Fibroblast of lung (primary cell): ENCODE measurements around the gene CDC26. TPM values are rescaled to one million over a fixed set of nuclear protein-coding genes. Genes with fewer than 3 reads are reported as not detected.

Source experiments
- DNase-seq, 2 donors: peaks; one replicate each; pipeline versions ENCODE4 v3.0.0 to v3.0.0-alpha.2; 2010; ENCODE audit warnings: low read depth in 2 of 2
- H2AFZ ChIP-seq: 2 replicates; pipeline ENCODE4 v1.5.1; 2012; ENCODE audit warnings: low read length, control low read depth, inconsistent platforms
- H3K27ac ChIP-seq: 2 replicates; pipeline ENCODE4 v1.5.1; 2011; ENCODE audit warnings: low read length, control low read depth; ENCODE audit not compliant: insufficient read depth
- H3K27me3 ChIP-seq: 2 replicates; pipeline ENCODE4 v1.5.1; 2011; ENCODE audit warnings: mild to moderate bottlenecking, low read length; ENCODE audit not compliant: control insufficient read depth, insufficient read depth
- H3K36me3 ChIP-seq: 2 replicates; pipeline ENCODE4 v1.5.1; 2011; ENCODE audit warnings: low read length; ENCODE audit not compliant: control insufficient read depth, insufficient read depth
- H3K4me1 ChIP-seq: 2 replicates; pipeline ENCODE4 v1.5.1; 2011; ENCODE audit warnings: low read length; ENCODE audit not compliant: control insufficient read depth, insufficient read depth; ENCODE audit errors: extremely low read depth
- H3K4me2 ChIP-seq: 2 replicates; pipeline ENCODE4 v1.5.1; 2011; ENCODE audit warnings: low read length, control low read depth; ENCODE audit not compliant: insufficient read depth; ENCODE audit errors: extremely low read depth
- H3K4me3 ChIP-seq, 4 experiments: fragments of 200-600 bp in 1 of 4; sonication (generic) in 1 of 4; replicated peaks in 1 of 4; 2 replicates each; pipeline ENCODE4 v1.5.1; 2011 to 2016; ENCODE audit warnings: low read length in 4 of 4, low read depth in 3 of 4, mild to moderate bottlenecking in 3 of 4, control low read depth in 2 of 4, inconsistent platforms in 1 of 4, mixed read lengths in 1 of 4; ENCODE audit not compliant: insufficient read depth in 1 of 4; ENCODE audit errors: control extremely low read depth in 1 of 4
- H3K79me2 ChIP-seq: 2 replicates; pipeline ENCODE4 v1.5.1; 2012; ENCODE audit warnings: mild to moderate bottlenecking, low read length, inconsistent platforms; ENCODE audit not compliant: control insufficient read depth, insufficient read depth
- H3K9ac ChIP-seq: 2 replicates; pipeline ENCODE4 v1.5.1; 2011; ENCODE audit warnings: mild to moderate bottlenecking, low read length, control low read depth; ENCODE audit not compliant: insufficient read depth
- H3K9me3 ChIP-seq: 2 replicates; pipeline ENCODE4 v1.5.1; 2012; ENCODE audit warnings: low read depth, low read length; ENCODE audit not compliant: control insufficient read depth, insufficient read depth
- H4K20me1 ChIP-seq: 2 replicates; pipeline ENCODE4 v1.5.1; 2011; ENCODE audit warnings: low read length; ENCODE audit not compliant: control insufficient read depth, insufficient read depth; ENCODE audit errors: extremely low read depth
- CTCF ChIP-seq, 2 donors: IDR thresholded peaks in 1 of 2; conservative IDR thresholded peaks in 1 of 2; 1 replicate in 1 of 2; 2 replicates in 1 of 2; pipeline ENCODE4 v1.5.1; 2011 to 2012; ENCODE audit warnings: low read length in 2 of 2, control low read depth in 1 of 2, inconsistent platforms in 1 of 2, low read depth in 1 of 2, mild to moderate bottlenecking in 1 of 2
- EZH2 ChIP-seq: IDR thresholded peaks from 2 replicates; pipeline ENCODE4 v1.5.1; 2012; ENCODE audit warnings: low read length, control low read depth, mild to moderate bottlenecking; ENCODE audit errors: missing control alignments
- polyA plus RNA-seq, 2 donors: library from polyadenylated mRNA; depleted of rRNA in 1 of 2; stranded (reverse) in 1 of 2; unstranded in 1 of 2; fragments of >200 nt; gene quantifications; 2 replicates each; pipeline ENCODE4 v1.2.1, GENCODE V29; 2011 to 2012; ENCODE audit warnings: missing spikeins in 1 of 2
- total RNA-seq: library from RNA; depleted of rRNA; stranded (reverse); fragments of >200 nt; gene quantifications from 2 replicates; pipeline ENCODE4 v1.2.1, GENCODE V29; 2014

CDC26 gene
- total and polyA plus RNA-seq, 2 donors (not counting 1 experiment from before 2014, with no cell fraction given): 33.9 to 63.2 TPM

DNA sequence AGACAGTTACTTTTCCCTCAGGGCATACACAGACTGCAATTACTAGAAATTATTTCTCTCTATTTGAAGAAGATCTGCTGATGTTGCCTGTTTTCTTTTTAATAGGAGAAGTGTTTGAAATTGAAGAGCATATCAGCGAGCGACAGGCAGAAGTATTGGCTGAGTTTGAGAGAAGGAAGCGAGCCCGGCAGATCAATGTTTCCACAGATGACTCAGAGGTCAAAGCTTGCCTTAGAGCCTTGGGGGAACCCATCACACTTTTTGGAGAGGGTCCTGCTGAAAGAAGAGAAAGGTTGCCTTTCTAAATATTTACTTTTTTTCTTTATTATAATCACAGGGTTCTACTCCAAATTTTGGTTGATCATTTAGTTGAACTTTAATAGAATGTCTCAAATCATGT, 3.5 kb upstream of the CDC26 start:
- Histone ChIP-seq H3K4me1 (peaks cover 5% of the 10 kb centered on the region), H3K9me3 (no peaks in the 10 kb centered on the region), H3K36me3 (peaks cover 6% of the 10 kb centered on the region), H3K79me2 (peaks cover 24% of the 10 kb centered on the region), H3K4me2 (no peak overlapping the region), H3K27ac (no peak overlapping the region), H4K20me1 (no peaks in the 10 kb centered on the region), H3K27me3 (no peaks in the 10 kb centered on the region), H2AFZ (no peak overlapping the region), H3K4me3 (no peak overlapping the region), H3K9ac (no peak overlapping the region)
- no peak for DNase-seq
- TF ChIP-seq CTCF (conservative IDR thresholded peaks at IDR 0.05 in 1 of 2, IDR thresholded peaks at IDR 0.05 in 1 of 2; ENCODE audit: low read depth in 1 of 2, low read length in 2 of 2) (no peak), EZH2 (no peak)

- Histone ChIP-seq H3K27ac (peak overlapping the region; percentile 95), H3K27me3 (no peaks in the 10 kb centered on the region), H3K79me2 (peaks cover 25% of the 10 kb centered on the region), H3K36me3 (peaks cover 2% of the 10 kb centered on the region), H3K4me3 (peak overlapping the region; percentile 64 to 87 (median 74)), H3K9me3 (no peaks in the 10 kb centered on the region), H2AFZ (peak overlapping the region; percentile 54), H3K4me2 (peak overlapping the region; percentile 90), H3K4me1 (peaks cover 5% of the 10 kb centered on the region), H4K20me1 (no peaks in the 10 kb centered on the region), H3K9ac (peak overlapping the region; percentile 89)
- DNase-seq: peak; percentile 43 to 76
- TF ChIP-seq EZH2 (no peak), CTCF (conservative IDR thresholded peaks at IDR 0.05 in 1 of 2, IDR thresholded peaks at IDR 0.05 in 1 of 2; ENCODE audit: low read depth in 1 of 2, low read length in 2 of 2) (peak; percentile 47 to 70)
Measured at GRCh38 chr9:113274474-113275156, 757 bp downstream of the CDC26 start.

- Histone ChIP-seq H3K4me1 (peaks cover 5% of the 10 kb centered on the region), H3K9ac (no peak overlapping the region), H3K4me2 (no peak overlapping the region), H4K20me1 (no peaks in the 10 kb centered on the region), H3K9me3 (no peaks in the 10 kb centered on the region), H3K79me2 (peaks cover 9% of the 10 kb centered on the region), H3K36me3 (peaks cover 2% of the 10 kb centered on the region), H3K27me3 (no peaks in the 10 kb centered on the region), H2AFZ (no peak overlapping the region), H3K27ac (no peak overlapping the region), H3K4me3 (no peak overlapping the region)
- no peak for DNase-seq
- TF ChIP-seq CTCF (conservative IDR thresholded peaks at IDR 0.05 in 1 of 2, IDR thresholded peaks at IDR 0.05 in 1 of 2; ENCODE audit: low read depth in 1 of 2, low read length in 2 of 2) (no peak), EZH2 (no peak)
Measured at GRCh38 chr9:113269871-113270270, 5.5 kb downstream of the CDC26 start.
